Ascending aorta (tissue), 2 donors: ENCODE results near the gene TARBP1. TPM values are rescaled to one million over a fixed set of nuclear protein-coding genes. Genes with fewer than 3 reads are reported as not detected.

ENCODE experiments used
- DNase-seq, 2 donors: peaks; one replicate each; pipeline ENCODE4 v3.0.0-alpha.2; 2019; ENCODE audit warnings: low spot score in 2 of 2
- H3K27ac ChIP-seq, 2 donors: fragments of 200-600 bp; sonication (generic); one replicate each; pipeline ENCODE4 v1.5.1; 2016 to 2017; ENCODE audit warnings: mild to moderate bottlenecking in 1 of 2
- H3K27me3 ChIP-seq: fragments of 200-600 bp; sonication (generic); one replicate; pipeline ENCODE4 v1.5.1; 2017
- H3K36me3 ChIP-seq, 2 donors: fragments of 200-600 bp; sonication (generic); one replicate each; pipeline ENCODE4 v1.5.1; 2016
- H3K4me1 ChIP-seq, 2 donors: fragments of 200-600 bp; sonication (generic); one replicate each; pipeline ENCODE4 v1.5.1; 2016 to 2017; ENCODE audit warnings: mild to moderate bottlenecking in 1 of 2
- H3K4me3 ChIP-seq, 2 donors: fragments of 200-600 bp; sonication (generic); one replicate each; pipeline ENCODE4 v1.5.1; 2016 to 2017; ENCODE audit warnings: mild to moderate bottlenecking in 1 of 2
- H3K9me3 ChIP-seq, 2 donors: fragments of 200-600 bp; sonication (generic); one replicate each; pipeline ENCODE4 v1.5.1; 2016
- intact Hi-C: fragments of 100-400 bp; cut with DNase I; formaldehyde crosslinking; loops from one replicate; pipeline ENCODE4 v1.15.1; 2023
- total RNA-seq: library from RNA; depleted of rRNA; stranded (reverse); fragments of >200 nt; gene quantifications from one replicate; pipeline ENCODE4 v1.1.0, GENCODE V29; 2016
- TF ChIP-seq, protein P1 (sequence below), 3 experiments: fragments of 200-600 bp in 2 of 3; fragments of 450-650 bp in 1 of 3; sonication (generic) in 2 of 3; IDR thresholded peaks; one replicate each; pipeline ENCODE4 v1.5.1; 2016 to 2019; ENCODE audit warnings: antibody characterized with exemption in 3 of 3, mild to moderate bottlenecking in 1 of 3, moderate library complexity in 1 of 3

TARBP1 gene
- total RNA-seq, 1 donor from 2014 or later: 19.2 TPM

- H3K27me3 ChIP-seq: no peaks in the 10 kb centered on the region
- TF ChIP-seq, protein P1, sequence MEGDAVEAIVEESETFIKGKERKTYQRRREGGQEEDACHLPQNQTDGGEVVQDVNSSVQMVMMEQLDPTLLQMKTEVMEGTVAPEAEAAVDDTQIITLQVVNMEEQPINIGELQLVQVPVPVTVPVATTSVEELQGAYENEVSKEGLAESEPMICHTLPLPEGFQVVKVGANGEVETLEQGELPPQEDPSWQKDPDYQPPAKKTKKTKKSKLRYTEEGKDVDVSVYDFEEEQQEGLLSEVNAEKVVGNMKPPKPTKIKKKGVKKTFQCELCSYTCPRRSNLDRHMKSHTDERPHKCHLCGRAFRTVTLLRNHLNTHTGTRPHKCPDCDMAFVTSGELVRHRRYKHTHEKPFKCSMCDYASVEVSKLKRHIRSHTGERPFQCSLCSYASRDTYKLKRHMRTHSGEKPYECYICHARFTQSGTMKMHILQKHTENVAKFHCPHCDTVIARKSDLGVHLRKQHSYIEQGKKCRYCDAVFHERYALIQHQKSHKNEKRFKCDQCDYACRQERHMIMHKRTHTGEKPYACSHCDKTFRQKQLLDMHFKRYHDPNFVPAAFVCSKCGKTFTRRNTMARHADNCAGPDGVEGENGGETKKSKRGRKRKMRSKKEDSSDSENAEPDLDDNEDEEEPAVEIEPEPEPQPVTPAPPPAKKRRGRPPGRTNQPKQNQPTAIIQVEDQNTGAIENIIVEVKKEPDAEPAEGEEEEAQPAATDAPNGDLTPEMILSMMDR (IDR thresholded peaks at IDR 0.05): no peak
- no peaks in the 10 kb centered on the region for H3K4me1 ChIP-seq
- intact Hi-C loops: no loop called here
- H3K4me3 ChIP-seq: no peak overlapping the region
- no peak overlapping the region for H3K27ac ChIP-seq
- H3K36me3 ChIP-seq: no peaks in the 10 kb centered on the region
- DNase-seq: no peak
- no peaks in the 10 kb centered on the region for H3K9me3 ChIP-seq
These were observed 80.1 kb downstream of the TARBP1 start for GRCh38 chr1:234398849-234399381.

GRCh38 chr1:234397732-234398131, 81.2 kb downstream of the TARBP1 start:
- H3K9me3 ChIP-seq: no peaks in the 10 kb centered on the region
- H3K4me3 ChIP-seq: no peak overlapping the region
- intact Hi-C loops: no loop called here
- DNase-seq: no peak
- no peaks in the 10 kb centered on the region for H3K27me3 ChIP-seq
- TF ChIP-seq, protein P1 (IDR thresholded peaks at IDR 0.05): no peak
- no peaks in the 10 kb centered on the region for H3K4me1 ChIP-seq
- no peak overlapping the region for H3K27ac ChIP-seq
- H3K36me3 ChIP-seq: peaks cover 0 to 5% of the 10 kb centered on the region in 2 donors

- Histone ChIP-seq H3K9me3 (no peaks in the 10 kb centered on the region), H3K27me3 (no peaks in the 10 kb centered on the region), H3K4me1 (no peaks in the 10 kb centered on the region), H3K27ac (no peak overlapping the region), H3K4me3 (no peak overlapping the region), H3K36me3 (peaks cover 0 to 5% of the 10 kb centered on the region in 2 donors)
- intact Hi-C loops: no loop called here
- TF ChIP-seq, protein P1 (IDR thresholded peaks at IDR 0.05): no peak
- no peak for DNase-seq
These were observed 82.1 kb downstream of the TARBP1 start for GRCh38 chr1:234396871-234397270.

DNA sequence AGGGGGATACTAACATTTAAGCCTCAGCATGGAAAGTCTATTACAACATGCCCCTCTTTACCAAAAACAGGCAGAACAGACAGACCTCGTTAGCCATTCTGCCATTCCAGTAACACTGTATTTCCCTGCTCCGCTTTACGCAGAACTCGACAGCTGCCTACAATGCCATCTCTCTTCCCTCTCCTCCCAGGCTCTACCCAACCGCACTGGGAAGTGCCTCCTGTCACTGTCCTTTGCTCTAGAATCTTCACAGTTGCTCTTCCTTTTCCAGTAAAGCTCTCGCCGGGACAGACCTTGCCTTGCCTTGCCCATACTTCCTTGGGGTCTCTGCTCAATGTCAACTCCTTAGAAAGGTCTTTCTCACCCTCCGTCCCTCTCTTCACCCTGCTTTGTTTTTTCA, 82.9 kb downstream of the TARBP1 start:
- H3K36me3 ChIP-seq: peaks cover 0 to 11% of the 10 kb centered on the region in 2 donors

DNA sequence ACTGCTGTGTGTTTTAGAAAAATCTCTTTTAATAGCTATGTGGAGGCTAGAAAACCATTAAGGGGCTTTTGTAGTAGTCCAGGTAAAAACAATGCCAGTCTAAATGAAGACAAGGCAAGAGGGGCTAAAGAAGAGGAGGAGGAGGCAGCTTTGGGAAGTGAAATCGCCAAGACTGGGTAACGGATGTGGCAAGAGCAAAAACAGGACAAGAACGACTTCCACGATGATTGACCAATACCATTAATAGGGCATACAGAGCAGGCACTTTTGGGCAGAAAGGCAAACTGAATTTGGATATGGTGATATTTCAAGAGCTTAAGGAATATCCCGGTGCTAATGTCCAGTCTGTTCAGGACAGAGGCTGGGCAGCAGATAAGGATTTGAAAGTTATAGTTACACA, 83.7 kb downstream of the TARBP1 start:
- TF ChIP-seq, protein P1 (IDR thresholded peaks at IDR 0.05): no peak
- no peak overlapping the region for H3K27ac ChIP-seq
- H3K9me3 ChIP-seq: no peaks in the 10 kb centered on the region
- intact Hi-C loops: no loop called here
- H3K4me1 ChIP-seq: no peaks in the 10 kb centered on the region
- no peak overlapping the region for H3K4me3 ChIP-seq
- H3K36me3 ChIP-seq: peaks cover 0 to 15% of the 10 kb centered on the region in 2 donors
- no peak for DNase-seq
- no peaks in the 10 kb centered on the region for H3K27me3 ChIP-seq

More for the DNA sequence above, 82.9 kb downstream of the TARBP1 start:
- DNase-seq: no peak
- Histone ChIP-seq H3K4me1 (no peaks in the 10 kb centered on the region), H3K9me3 (no peaks in the 10 kb centered on the region), H3K27ac (no peak overlapping the region), H3K27me3 (no peaks in the 10 kb centered on the region), H3K4me3 (no peak overlapping the region)
- intact Hi-C loops: no loop called here
- TF ChIP-seq, protein P1 (IDR thresholded peaks at IDR 0.05): no peak

GRCh38 chr1:234393190-234393589, 85.8 kb downstream of the TARBP1 start:
- no peaks in the 10 kb centered on the region for H3K4me1 ChIP-seq
- peaks cover 0 to 15% of the 10 kb centered on the region in 2 donors for H3K36me3 ChIP-seq
- H3K9me3 ChIP-seq: no peaks in the 10 kb centered on the region
- H3K4me3 ChIP-seq: no peak overlapping the region
- H3K27ac ChIP-seq: no peak overlapping the region
- no peaks in the 10 kb centered on the region for H3K27me3 ChIP-seq
- intact Hi-C loops: no loop called here
- DNase-seq: no peak
- TF ChIP-seq, protein P1 (IDR thresholded peaks at IDR 0.05): no peak
